Sciatic nerve (tissue), 2 donors: ENCODE results near the gene ATG2A. TPM values are rescaled to one million over a fixed set of nuclear protein-coding genes. Genes with fewer than 3 reads are reported as not detected.

Source experiments
- ATAC-seq: fragments of 200-7000 bp; cut with Tn5 transposase; one replicate; pipeline ENCODE4 v1.9.1; 2020; ENCODE audit warnings: mild to moderate bottlenecking, moderate library complexity
- DNase-seq: peaks from one replicate; pipeline ENCODE4 v3.0.0-alpha.2; 2020; ENCODE audit warnings: low spot score
- intact Hi-C: fragments of 100-400 bp; cut with DNase I; formaldehyde crosslinking; loops from one replicate; pipeline ENCODE4 v1.14.2; 2022
- total RNA-seq: library from RNA; stranded (reverse); fragmentation: NEBNext Ultra II Directional; extraction: Animal tissue kit (Norgen Biotek cat#: 25700); gene quantifications from one replicate; pipeline ENCODE4 v1.2.1, GENCODE V29; 2021
- donor health status: DM: no; HTN: no; CAD: no.
- donor health status: DM: no; HTN: no; CAD: no.

Gene ATG2A
- total RNA-seq, 1 donor from 2014 or later, result 28.0 TPM

- DNase-seq, result no peak
- peak; percentile 8 for ATAC-seq
- intact Hi-C loops, result no loop called here
These were observed 38.9 kb downstream of the ATG2A start for GRCh38 chr11:64878223-64878493.

- intact Hi-C loops, result no loop called here
- DNase-seq (peak; percentile 77), ATAC-seq (peak; percentile 0)
These were observed 39.4 kb downstream of the ATG2A start for GRCh38 chr11:64877390-64878222.

DNA sequence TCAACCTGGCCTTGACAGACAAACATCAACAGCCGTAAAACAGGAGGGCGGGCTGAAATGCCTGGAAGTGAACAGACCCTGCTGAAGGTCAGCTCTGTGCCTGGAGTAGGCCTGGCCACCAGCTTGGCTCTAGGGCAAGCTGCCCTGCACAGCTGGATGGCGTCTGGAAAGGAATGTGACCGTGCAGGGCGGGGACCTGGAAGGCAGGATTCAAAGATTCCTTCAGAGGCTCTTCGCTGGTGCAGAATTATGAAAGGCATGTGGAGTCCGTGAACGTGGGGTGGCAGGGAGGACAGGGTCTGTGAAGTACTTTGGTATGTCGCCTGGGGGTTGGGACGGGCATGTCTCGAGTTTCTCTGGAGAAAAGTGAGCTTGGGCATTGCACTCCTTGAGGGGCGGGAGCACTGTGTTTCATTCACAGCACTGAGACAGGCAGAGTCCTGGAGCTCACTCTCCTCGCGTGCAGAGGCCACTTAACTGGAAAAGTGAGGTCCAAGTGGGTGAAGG, 40.1 kb downstream of the ATG2A start:
- ATAC-seq (no peak), DNase-seq (no peak)
- intact Hi-C loops, result no loop called here

DNA sequence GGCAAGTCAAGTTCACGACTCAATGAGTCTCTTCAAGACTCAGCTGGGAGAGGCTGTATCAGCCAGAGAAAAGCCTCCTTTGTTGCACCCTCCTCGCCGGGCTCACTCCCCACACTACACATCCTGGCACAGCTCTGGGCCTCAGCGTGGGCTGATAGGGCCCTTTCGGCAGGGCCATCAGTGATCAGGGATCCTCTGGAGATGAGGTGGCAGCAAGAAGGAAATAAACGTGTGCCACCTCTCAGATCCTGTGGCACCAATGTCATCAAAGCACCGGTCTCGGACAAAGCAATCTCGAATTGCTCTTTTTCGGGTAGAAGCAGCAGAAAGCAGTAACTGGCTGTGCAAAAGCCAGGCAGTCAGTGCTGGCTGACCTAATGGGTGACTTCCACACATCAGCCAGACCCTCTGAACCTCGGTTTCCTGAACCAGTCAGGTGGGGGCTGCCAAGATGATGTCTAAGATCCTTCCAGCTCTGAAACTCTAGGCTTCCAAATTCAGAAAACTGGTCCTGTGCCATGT, 40.7 kb downstream of the ATG2A start:
- DNase-seq (no peak), ATAC-seq (no peak)
- intact Hi-C loops, result no loop called here

DNA sequence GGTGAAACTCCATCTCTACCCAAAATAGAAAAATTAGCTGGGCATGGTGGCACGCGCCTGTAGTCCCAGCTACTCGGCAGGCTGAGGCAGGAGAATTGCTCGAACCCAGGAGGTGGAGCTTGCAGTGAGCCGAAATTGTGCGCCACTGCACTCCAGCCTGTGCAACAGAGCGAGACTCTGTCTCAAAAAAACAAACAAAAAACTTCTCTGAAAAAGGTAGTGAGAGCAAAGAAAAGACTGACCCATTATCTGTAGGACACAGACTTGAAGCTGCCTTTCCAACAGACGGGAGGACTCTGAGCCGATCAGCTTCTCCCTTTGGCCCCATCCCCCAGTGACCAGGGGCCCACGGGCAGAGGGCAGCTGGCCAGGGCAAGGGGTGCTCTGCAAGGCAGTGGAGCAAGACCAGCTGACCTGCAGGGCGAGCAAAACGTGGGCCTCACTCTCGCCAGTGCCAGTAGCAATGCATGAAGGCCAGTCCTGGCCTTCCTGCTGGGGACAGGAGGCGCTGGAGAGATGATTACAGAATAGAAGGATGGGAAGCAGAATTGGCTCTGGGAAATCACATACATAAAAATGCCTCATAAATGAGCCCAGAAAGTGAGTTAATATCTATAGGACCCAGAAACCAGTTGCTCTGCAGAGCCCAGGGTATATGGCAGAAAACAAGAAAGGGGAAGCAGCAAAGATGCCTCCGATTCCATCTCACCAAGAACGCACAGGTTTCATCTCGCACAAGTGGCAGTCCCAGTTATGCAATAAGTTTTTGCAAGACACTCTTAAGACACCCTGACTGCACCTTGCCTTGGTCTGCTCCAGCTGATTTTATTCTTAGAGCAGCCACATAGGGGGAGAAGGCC, 41.4 kb downstream of the ATG2A start:
- no peak for DNase-seq
- ATAC-seq, result no peak
- intact Hi-C loops, result no loop called here

DNA sequence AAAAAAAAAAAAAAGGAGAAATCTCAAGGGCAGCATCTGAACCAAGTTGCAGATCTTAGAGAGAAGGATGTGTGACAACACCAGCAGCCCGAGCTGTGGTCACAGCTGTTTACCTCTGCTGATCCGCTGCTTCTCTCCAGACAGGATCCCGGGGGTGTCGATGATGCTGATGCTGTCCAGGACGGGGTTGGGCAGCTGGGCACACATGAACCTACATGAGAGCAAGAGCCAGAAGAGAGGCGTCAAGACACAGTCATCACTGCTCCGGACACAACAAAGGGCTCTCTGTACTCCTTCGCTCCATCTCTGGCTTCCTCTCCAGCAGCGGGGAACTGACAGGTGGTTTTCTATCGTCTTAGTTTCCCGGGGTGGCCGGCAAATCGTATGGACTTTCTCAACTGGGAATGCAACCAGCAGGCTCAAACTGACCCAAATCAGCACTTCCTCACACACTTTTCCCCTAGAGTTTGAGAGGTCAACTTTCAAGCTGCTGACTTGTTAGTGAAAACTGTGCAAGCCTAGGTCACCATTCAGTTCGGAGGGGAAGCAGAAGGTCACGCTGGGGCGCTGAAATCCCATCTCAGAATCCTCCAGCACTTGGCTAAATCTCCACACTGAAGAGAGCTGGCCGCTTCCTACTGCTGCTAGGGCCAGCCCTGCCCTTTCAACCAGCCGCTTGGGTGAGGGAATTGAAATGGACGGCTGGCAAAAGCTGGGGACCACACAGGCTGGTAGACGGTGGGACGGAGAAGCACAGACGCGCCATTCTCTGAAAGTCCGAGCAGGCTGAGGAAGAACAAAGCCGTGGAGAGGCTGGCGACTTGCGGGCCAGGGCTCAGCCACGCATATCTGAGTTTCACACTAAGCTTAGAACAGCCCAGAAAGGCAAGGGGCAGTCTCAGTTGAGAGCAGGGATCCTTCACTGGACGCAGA, 42.4 kb downstream of the ATG2A start:
- ATAC-seq (peak; percentile 38), DNase-seq (no peak)
- intact Hi-C loops, result no loop called here

DNA sequence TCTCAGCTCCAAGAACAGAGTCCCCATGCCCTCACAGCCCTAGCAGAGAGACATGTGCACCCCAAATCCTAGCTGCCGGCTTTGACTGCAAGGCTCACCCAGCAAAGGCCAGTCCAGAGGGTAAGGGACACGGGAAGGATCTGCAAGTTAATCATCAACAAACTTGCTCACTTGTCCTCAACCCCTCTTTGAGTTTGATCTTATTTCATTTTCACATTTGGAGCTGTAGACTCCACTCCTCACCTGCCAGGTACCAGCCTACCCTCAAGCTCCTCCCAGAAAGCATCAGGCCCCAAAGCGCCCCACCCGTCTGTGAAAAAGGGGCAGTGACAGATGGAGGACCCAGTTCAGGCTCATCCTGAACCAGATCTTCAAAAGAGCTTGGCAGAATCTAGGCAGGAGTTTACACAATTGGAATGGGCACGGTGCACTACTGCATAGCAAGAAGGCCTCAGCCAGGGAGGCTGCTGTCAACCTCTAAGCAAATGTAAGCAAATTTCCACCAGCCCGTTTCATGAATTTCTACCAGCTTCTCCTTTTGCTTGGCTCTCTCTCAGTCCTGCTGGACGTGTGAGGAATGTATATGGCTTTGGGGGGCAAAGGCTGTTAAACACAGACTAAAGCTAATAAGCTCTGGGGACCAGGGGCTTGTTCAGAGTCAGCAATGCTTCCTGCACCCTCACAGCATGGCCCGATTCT, 44.1 kb downstream of the ATG2A start:
- DNase-seq, result no peak
- ATAC-seq, result no peak
- intact Hi-C loops, result no loop called here

DNA sequence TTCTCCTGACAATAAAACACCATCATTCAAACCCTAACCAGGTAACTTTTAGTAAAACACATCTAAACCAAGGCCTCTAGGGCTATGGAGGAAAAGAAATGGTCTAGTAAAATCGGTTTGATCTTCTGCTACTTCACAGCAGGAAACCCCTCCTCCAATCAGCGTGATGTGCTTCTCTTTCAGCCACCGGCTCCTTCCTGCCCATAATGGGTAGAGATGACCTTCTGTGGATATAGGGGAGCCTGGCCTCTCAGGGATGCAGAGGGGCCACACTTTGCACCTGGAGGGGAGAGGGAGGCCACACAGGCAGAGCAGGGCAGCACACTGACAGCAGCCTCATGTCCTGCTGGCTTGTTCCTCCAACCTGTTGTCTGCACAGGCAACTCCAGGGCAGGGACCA, 45.5 kb downstream of the ATG2A start:
- intact Hi-C loops, result no loop called here
- ATAC-seq (no peak), DNase-seq (no peak)

DNA sequence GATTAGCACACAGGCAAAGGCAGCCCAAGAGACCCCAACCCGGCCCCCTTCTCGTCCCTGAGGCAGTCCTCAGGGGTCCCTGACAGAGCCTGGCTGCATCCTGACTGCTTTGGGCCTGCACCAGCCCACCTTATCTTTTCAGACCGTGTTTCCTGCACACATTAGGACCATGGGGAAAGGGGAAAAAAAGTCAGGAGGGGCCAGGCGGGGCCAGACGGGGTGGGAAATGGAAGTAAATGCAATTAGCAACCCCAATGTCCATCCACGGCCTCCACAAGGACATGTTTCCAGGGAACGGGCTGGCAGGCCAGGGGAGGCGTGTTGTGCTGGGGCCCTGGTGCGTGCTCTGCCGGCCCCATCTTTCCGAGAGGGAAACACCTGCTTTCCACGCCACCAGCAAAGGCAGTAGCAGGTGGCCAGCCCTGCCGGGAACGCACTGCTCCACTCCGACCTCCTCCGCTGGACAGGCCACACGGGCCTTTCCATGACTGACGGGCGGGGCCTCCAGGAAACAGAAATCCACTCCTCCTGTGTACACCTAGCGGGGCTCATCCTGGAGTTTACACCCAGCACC, 46.0 kb downstream of the ATG2A start:
- ATAC-seq, result no peak
- no peak for DNase-seq
- intact Hi-C loops, result no loop called here

DNA sequence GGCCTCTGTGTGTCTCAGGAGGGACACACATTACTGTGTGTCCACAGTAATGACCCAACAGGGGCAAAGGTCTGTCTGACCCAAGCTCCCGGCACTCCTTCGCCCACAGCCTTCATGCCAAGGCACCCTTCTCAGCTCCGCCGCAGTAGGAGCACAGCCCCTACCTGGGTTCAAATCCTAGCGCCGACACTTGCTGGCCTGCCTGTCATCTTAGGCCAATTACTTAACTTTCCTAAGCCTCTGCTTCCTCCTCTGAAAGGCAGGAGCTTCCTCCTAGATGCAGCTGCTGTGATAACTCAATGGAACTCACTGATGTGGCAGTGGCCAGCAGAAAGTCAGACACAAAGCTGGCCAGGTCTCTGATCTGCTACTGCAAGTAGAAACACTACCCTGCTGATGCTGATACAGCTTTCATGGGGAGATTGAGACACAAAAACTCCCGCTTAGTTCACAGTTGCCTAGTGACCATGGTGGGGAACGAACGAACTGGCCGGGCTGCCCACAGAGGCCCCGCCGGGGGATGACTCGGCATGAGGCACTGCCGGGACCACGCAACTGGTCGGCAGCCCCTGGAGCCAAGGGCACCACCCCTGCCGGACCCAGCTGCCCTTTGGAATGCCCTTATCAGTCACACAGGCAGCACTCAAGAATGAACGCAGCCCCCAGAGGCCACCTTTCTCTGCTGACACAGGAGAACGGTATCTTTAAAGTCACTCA, 46.7 kb downstream of the ATG2A start:
- intact Hi-C loops, result no loop called here
- DNase-seq (no peak), ATAC-seq (peak; percentile 54)

- ATAC-seq, result peak; percentile 8
These were observed 47.3 kb downstream of the ATG2A start for GRCh38 chr11:64869571-64870175.

DNA sequence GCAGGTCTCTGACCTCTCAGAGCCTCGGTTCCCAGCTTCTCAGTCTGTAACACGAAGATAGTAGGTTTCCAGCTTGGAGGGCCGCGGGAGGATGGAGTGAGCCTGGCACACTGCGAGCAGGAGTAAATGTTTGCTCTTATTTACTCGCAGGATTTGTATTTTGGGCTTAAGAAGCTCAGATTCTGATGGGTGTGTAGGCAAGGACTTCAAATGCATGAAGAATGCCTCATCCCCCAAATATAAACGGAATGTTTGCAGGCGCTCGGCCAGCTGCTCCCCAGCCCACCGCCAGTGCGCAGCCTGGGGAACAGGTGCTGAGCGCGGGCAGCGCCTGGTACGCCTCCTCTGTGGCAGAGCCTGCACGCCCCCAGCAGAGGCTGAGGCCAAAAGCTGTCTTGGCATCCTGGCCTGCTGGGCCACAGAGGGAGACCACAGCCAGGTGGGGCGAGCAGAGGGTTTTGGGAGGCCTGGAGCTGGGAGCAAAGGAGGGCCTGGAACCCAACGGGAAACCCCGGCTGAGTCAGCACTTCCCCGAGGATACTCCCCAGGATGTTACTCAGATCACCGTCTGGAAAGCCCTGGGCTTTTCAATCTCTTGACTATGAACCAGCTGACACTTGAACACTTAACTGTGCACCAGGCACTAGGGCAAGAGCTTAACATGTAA, 48.0 kb downstream of the ATG2A start:
- DNase-seq (no peak), ATAC-seq (no peak)
- intact Hi-C loops, result no loop called here

More at GRCh38 chr11:64869571-64870175, 47.3 kb downstream of the ATG2A start:
- intact Hi-C loops, result no loop called here
- no peak for DNase-seq

GRCh38 chr11:64867748-64868462, 49.1 kb downstream of the ATG2A start:
- DNase-seq, result no peak
- intact Hi-C loops, result no loop called here
- ATAC-seq, result no peak

GRCh38 chr11:64866173-64866491, 50.9 kb downstream of the ATG2A start:
- DNase-seq (no peak), ATAC-seq (no peak)
- intact Hi-C loops, result no loop called here

- DNase-seq, result no peak
- peak; percentile 18 for ATAC-seq
- intact Hi-C loops, result no loop called here
These were observed 51.5 kb downstream of the ATG2A start for GRCh38 chr11:64865286-64866172.
